H7 (cell line): ENCODE results near the gene BCL2L11. TPM values are rescaled to one million over a fixed set of nuclear protein-coding genes. Genes with fewer than 3 reads are reported as not detected.

Experiments used
- DNase-seq: peaks from one replicate; pipeline ENCODE4 v3.0.0; 2012
- H3K27me3 ChIP-seq: 2 replicates; pipeline ENCODE4 v1.6.0; 2011; ENCODE audit warnings: mild to moderate bottlenecking, low read length; ENCODE audit not compliant: control insufficient read depth, insufficient read depth
- H3K36me3 ChIP-seq: replicated peaks from 2 replicates; pipeline ENCODE4 v1.5.1; 2011; ENCODE audit warnings: low read length; ENCODE audit not compliant: control insufficient read depth, insufficient read depth
- H3K4me3 ChIP-seq: 2 replicates; pipeline ENCODE4 v1.5.1; 2011; ENCODE audit warnings: low read depth, mild to moderate bottlenecking, control low read depth, low read length, moderate library complexity; ENCODE audit not compliant: insufficient read depth
- total RNA-seq: library from RNA; depleted of rRNA; stranded (reverse); fragments of >200 nt; shearing (Covaris generic); gene quantifications from 2 replicates; pipeline ENCODE4 v1.2.3, GENCODE V29; 2014

The BCL2L11 gene
- total RNA-seq, 1 experiment from 2014 or later = 11.3 TPM

DNA sequence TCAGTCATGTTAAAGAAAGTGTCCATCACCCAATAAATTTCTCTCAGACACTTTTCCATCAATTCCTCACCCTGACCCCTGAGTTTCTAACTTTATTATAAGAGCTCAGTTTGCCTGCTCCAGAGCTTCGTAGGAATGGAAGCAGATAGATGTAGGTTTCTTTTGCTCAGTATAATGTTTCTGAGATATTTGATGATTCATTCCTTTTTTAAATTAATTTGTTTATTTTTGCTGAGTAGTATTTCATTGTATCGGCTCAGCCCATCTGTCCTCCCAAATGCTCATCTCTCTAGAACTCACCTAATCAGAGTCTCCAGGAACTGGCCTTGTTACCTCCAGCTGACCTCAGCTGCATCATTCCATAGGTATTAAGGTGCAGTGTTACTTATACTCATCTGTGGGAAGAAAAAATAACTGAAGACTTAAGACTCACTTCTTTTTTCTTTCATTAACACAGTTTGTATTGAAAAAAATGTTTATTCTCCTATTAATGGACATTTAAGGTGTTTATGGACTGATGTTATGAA is 11.9 kb upstream of the BCL2L11 start:
- no peaks in the 10 kb centered on the region for H3K36me3 ChIP-seq
- no peak for DNase-seq
- H3K27me3 ChIP-seq = no peaks in the 10 kb centered on the region
- no peak overlapping the region for H3K4me3 ChIP-seq

DNA sequence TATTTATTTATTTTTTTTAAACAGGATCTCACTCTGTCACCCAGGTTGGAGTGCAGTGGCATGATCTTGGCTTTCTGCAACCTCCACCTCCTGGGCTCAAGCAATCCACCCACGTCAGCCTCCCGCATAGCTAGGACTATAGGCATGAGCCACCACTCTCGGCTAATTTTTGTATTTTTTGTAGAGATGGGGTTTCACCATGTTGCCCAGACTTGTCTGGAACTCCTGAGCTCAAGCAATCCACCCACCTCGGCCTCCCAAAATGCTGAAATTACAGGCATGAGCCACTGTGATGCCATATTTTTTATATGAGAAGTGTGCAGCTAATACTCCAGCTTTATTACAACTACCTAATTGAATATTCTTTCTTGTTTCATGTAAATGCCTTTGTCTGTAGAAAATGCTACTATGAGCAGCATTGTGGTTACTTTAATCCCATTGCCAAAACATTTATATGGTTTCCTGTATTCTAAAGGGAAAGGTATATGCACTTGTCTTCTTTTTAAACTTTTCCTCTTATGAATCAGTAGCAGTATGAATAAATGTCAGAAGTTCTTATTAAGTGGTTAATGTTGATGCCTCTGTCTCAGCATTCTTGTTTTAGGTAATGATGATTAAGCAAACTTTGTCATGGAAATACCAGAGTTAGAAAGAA is 9.5 kb upstream of the BCL2L11 start:
- no peak for DNase-seq
- H3K27me3 ChIP-seq = no peaks in the 10 kb centered on the region; the same call in 1 of the 2 replicates
- no peaks in the 10 kb centered on the region for H3K36me3 ChIP-seq
- H3K4me3 ChIP-seq = no peak overlapping the region

GRCh38 chr2:111113838-111114237 is 6.9 kb upstream of the BCL2L11 start:
- H3K4me3 ChIP-seq = no peak overlapping the region
- H3K27me3 ChIP-seq = peaks cover 19% of the 10 kb centered on the region
- H3K36me3 ChIP-seq = no peaks in the 10 kb centered on the region
- DNase-seq = no peak

GRCh38 chr2:111116011-111116746 is 4.5 kb upstream of the BCL2L11 start:
- DNase-seq = no peak
- H3K4me3 ChIP-seq = no peak overlapping the region
- no peaks in the 10 kb centered on the region for H3K36me3 ChIP-seq
- peaks cover 36% of the 10 kb centered on the region for H3K27me3 ChIP-seq

GRCh38 chr2:111116843-111117597 is 3.7 kb upstream of the BCL2L11 start:
- H3K4me3 ChIP-seq = peak overlapping the region; percentile 56
- no peaks in the 10 kb centered on the region for H3K36me3 ChIP-seq
- H3K27me3 ChIP-seq = peaks cover 45% of the 10 kb centered on the region
- peak; percentile 91 for DNase-seq

- Histone ChIP-seq H3K27me3 (peaks cover 47% of the 10 kb centered on the region), H3K4me3 (peak overlapping the region; percentile 56), H3K36me3 (no peaks in the 10 kb centered on the region)
- DNase-seq = peak; percentile 72
Measured at GRCh38 chr2:111117598-111118480, 2.9 kb upstream of the BCL2L11 start.

GRCh38 chr2:111118481-111118980 is 2.2 kb upstream of the BCL2L11 start:
- DNase-seq = no peak
- Histone ChIP-seq H3K27me3 (peaks cover 47% of the 10 kb centered on the region), H3K4me3 (peak overlapping the region; percentile 56), H3K36me3 (no peaks in the 10 kb centered on the region)

DNA sequence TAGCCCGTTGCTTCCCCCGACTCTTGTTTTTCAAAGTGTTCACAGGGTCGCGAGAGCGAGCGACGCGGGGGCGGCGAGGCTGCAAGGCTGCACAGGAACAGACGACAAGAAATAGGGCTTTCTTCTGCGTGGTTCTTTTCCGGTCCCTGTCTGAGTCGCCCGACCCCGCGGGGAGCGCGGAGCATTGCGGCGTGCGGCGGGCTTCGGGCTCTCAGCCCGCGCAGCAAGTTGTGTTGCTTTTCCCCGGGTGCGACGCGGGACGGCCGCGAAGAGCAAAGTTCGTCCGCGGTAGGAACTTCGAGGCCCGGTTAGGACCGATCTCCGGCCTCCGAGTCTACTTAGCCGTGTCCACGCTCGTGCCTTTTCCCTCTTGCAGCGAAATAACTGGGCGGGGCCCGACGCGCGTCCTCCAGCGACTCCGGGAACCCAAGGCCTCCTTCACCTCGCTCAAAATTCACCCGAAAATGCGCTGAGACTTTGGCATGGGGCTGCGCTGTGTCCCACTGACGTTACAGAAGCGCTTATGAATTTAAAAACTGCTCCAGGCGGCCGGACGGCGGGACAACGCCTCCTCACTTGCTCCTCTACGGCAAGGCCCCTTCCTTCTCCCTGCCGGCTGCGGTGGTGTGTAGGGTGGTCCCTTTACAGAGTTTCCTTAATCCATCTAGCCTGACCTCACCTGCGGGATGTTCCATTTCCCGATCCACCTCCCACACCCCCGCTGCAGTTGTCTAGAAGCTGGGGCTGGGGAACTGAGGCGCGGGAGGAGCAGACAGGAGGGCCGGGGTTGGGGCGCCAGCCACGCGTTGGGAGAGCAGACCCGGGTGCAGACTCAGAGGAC is 1.5 kb upstream of the BCL2L11 start:
- DNase-seq = peak; percentile 61
- peaks cover 4% of the 10 kb centered on the region for H3K36me3 ChIP-seq
- H3K27me3 ChIP-seq = peaks cover 47% of the 10 kb centered on the region
- H3K4me3 ChIP-seq = peak overlapping the region; percentile 56

DNA sequence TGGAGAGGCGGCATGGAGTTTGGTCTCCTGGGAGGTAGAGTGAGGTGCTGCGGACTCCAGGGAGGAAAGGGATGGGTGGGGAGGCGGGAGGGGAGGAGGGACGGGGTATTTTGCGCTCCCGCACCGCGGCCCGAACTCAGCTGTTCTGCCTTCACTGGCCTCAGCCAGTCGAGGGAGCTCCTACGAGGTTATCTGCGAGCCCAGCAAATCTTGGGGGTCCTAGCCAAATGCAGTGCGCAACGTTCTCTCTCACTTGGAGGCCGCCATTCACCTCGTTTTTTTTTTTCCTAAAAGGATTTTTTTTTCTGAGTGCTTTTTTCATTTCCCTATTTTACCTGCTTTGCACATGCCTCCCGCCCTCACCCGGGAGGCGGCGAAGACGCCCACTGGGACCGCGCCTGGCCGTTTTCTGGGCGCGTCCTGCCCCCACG is 877 bp upstream of the BCL2L11 start:
- H3K36me3 ChIP-seq = peaks cover 5% of the 10 kb centered on the region
- peaks cover 47% of the 10 kb centered on the region for H3K27me3 ChIP-seq
- no peak for DNase-seq
- peak overlapping the region; percentile 56 for H3K4me3 ChIP-seq

DNA sequence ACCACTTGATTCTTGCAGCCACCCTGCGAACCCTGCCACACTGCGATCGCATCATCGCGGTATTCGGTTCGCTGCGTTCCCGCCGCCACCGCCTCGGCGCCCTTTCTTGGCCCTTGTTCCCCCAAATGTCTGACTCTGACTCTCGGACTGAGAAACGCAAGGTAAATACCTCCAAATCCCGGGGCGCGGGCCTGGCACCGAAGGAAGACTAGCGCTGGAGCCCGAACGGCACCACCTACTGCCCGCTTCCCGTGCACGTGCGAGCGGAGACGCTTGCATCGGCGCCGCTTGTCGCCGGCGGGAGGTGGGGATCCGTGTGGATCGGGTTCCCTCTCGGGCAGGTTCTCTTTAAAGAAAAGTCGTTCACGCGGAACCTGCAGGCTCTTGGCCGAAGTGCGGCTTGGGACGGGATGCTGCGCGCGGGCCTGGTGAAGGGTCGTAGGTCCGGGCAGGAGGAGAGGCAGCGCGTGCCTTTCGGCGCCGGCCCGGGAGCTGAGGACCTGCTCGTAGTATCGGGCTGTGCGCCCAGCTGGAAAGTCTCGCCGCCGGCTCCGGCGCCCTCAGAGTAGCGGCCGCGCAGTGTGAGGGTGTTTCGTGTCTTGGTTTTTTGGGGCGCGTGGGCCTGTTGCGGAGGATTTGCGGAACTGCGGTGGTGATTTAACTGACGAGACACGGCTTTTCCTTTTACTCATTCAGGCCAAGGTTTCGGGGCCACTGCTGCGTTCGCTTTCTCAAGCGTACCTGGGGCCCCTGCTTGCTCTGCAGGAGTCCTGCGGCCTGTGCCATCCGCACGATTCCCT is 514 bp downstream of the BCL2L11 start:
- DNase-seq = peak; percentile 72
- Histone ChIP-seq H3K4me3 (peak overlapping the region; percentile 79), H3K36me3 (peaks cover 13% of the 10 kb centered on the region), H3K27me3 (peaks cover 47% of the 10 kb centered on the region)

GRCh38 chr2:111121828-111122630 is 1.3 kb downstream of the BCL2L11 start:
- peak; percentile 96 for DNase-seq
- peaks cover 45% of the 10 kb centered on the region for H3K27me3 ChIP-seq
- peak overlapping the region; percentile 79 for H3K4me3 ChIP-seq
- peaks cover 13% of the 10 kb centered on the region for H3K36me3 ChIP-seq
